IMR-90 (cell line): ENCODE data around the gene PILRA. TPM values are rescaled to one million over a fixed set of nuclear protein-coding genes. Genes with fewer than 3 reads are reported as not detected.

ENCODE experiments used
- ATAC-seq: fragments of 200-7000 bp; cut with Tn5 transposase; 2 replicates; pipeline ENCODE4 v1.9.1; 2020; ENCODE audit warnings: low read depth, mild to moderate bottlenecking, moderate library complexity
- BruUV-seq: library from RNA; stranded (reverse); fragments of 400-500 nt; replicated peaks from 2 replicates; lab custom pipeline; 2021; lab: Mats Ljungman, UMichigan
- CTCF ChIA-PET: fragments of 300-600 bp; formaldehyde crosslinking; extraction: SDS; loops from one replicate; lab custom pipeline; 2021; ENCODE audit warnings: antibody characterized with exemption; lab: Yijun Ruan, JAX
- POLR2A ChIA-PET: fragments of 300-600 bp; sonication (Branson Sonifier 250); formaldehyde crosslinking; loops from one replicate; lab custom pipeline; 2022; ENCODE audit warnings: antibody characterized with exemption; ENCODE audit not compliant: unreplicated experiment; lab: Charles Lee
- DNase-seq: peaks from one replicate; pipeline ENCODE4 v3.0.0; 2013
- H2AFZ ChIP-seq: replicated peaks from 2 replicates; pipeline ENCODE3; 2013; ENCODE audit warnings: low read length, mild to moderate bottlenecking; ENCODE audit not compliant: poor library complexity
- H2AK5ac ChIP-seq: 2 replicates; pipeline ENCODE4 v1.6.1; 2013; ENCODE audit warnings: low read depth, low read length, inconsistent platforms
- H2AK9ac ChIP-seq: replicated peaks from 2 replicates; pipeline ENCODE3; 2013; ENCODE audit warnings: mild to moderate bottlenecking, low read depth, low read length, moderate library complexity; ENCODE audit not compliant: poor library complexity
- H2BK120ac ChIP-seq: 2 replicates; pipeline ENCODE4 v1.6.1; 2013; ENCODE audit warnings: low read depth, low read length, inconsistent platforms
- H2BK15ac ChIP-seq: 3 replicates; pipeline ENCODE4 v1.6.1; 2013; ENCODE audit warnings: low read depth, low read length, inconsistent platforms
- H2BK20ac ChIP-seq: 2 replicates; pipeline ENCODE4 v1.6.1; 2013; ENCODE audit warnings: low read depth, mild to moderate bottlenecking, inconsistent platforms, low read length, moderate library complexity
- H2BK5ac ChIP-seq: 2 replicates; pipeline ENCODE4 v1.6.1; 2013; ENCODE audit warnings: mild to moderate bottlenecking, low read depth, low read length, inconsistent platforms; ENCODE audit not compliant: poor library complexity, severe bottlenecking
- H3K14ac ChIP-seq: replicated peaks from 2 replicates; pipeline ENCODE4 v1.6.1; 2013; ENCODE audit warnings: low read depth, low read length, inconsistent platforms
- H3K18ac ChIP-seq: 2 replicates; pipeline ENCODE4 v1.6.1; 2013; ENCODE audit warnings: low read depth, low read length, control low read depth
- H3K23ac ChIP-seq: 2 replicates; pipeline ENCODE4 v1.6.1; 2013; ENCODE audit warnings: low read depth, low read length, inconsistent platforms
- H3K27ac ChIP-seq: 2 replicates; pipeline ENCODE4 v1.5.1; 2013; ENCODE audit warnings: mild to moderate bottlenecking, control low read depth, low read length; ENCODE audit not compliant: insufficient read depth
- H3K27me3 ChIP-seq: 2 replicates; pipeline ENCODE4 v1.6.1; 2013; ENCODE audit warnings: low read length; ENCODE audit not compliant: control insufficient read depth, insufficient read depth
- H3K36me3 ChIP-seq: 2 replicates; pipeline ENCODE4 v1.6.1; 2013; ENCODE audit warnings: low read length, mixed read lengths; ENCODE audit not compliant: control insufficient read depth, insufficient read depth
- H3K4ac ChIP-seq: 2 replicates; pipeline ENCODE4 v1.6.1; 2013; ENCODE audit warnings: low read depth, low read length, inconsistent platforms
- H3K4me1 ChIP-seq: 2 replicates; pipeline ENCODE4 v1.6.1; 2013; ENCODE audit warnings: low read length, mixed read lengths; ENCODE audit not compliant: control insufficient read depth, insufficient read depth
- H3K4me2 ChIP-seq: 2 replicates; pipeline ENCODE4 v1.6.1; 2013; ENCODE audit warnings: low read depth, mild to moderate bottlenecking, control low read depth, low read length, moderate library complexity
- H3K4me3 ChIP-seq: 2 replicates; pipeline ENCODE4 v1.5.1; 2013; ENCODE audit warnings: low read depth, mild to moderate bottlenecking, control low read depth, low read length, moderate library complexity; ENCODE audit not compliant: insufficient read depth
- H3K56ac ChIP-seq: 2 replicates; pipeline ENCODE4 v1.6.1; 2013; ENCODE audit warnings: low read length, inconsistent platforms; ENCODE audit not compliant: insufficient read depth; ENCODE audit errors: extremely low read depth
- H3K79me1 ChIP-seq, 2 experiments: 2 replicates each; pipeline ENCODE4 v1.6.1; 2013; ENCODE audit warnings: low read length in 2 of 2, inconsistent platforms in 1 of 2, low read depth in 1 of 2
- H3K9ac ChIP-seq: 2 replicates; pipeline ENCODE4 v1.6.1; 2013; ENCODE audit warnings: low read depth, low read length, control low read depth
- H3K9me1 ChIP-seq: 2 replicates; pipeline ENCODE4 v1.6.1; 2013; ENCODE audit warnings: low read length, inconsistent platforms; ENCODE audit not compliant: insufficient read depth
- H3K9me3 ChIP-seq: 2 replicates; pipeline ENCODE4 v1.6.1; 2013; ENCODE audit warnings: low read length; ENCODE audit not compliant: control insufficient read depth, insufficient read depth
- H4K20me1 ChIP-seq: 2 replicates; pipeline ENCODE4 v1.6.1; 2013; ENCODE audit warnings: low read length, inconsistent platforms; ENCODE audit not compliant: insufficient read depth
- H4K5ac ChIP-seq: 2 replicates; pipeline ENCODE4 v1.6.1; 2013; ENCODE audit warnings: mild to moderate bottlenecking, low read depth, low read length, control low read depth
- H4K8ac ChIP-seq, 2 experiments: 2 replicates each; pipeline ENCODE4 v1.6.1; 2013; ENCODE audit warnings: low read depth in 2 of 2, low read length in 2 of 2, control low read depth in 1 of 2, inconsistent platforms in 1 of 2
- H4K91ac ChIP-seq: 2 replicates; pipeline ENCODE4 v1.6.1; 2013; ENCODE audit warnings: low read depth, low read length, inconsistent platforms; ENCODE audit not compliant: insufficient read depth
- MAZ ChIP-seq: IDR thresholded peaks from 2 replicates; pipeline ENCODE4 v1.6.1; 2012; ENCODE audit warnings: low read depth, mild to moderate bottlenecking, low read length, improper control_type of control experiment, moderate library complexity, borderline replicate concordance
- WGBS, 2 experiments: methylation state at CpG; one replicate each; pipeline versions ENCODE4 v1.1.5 to v1.1.7; 2013; ENCODE audit warnings: missing lambda C conversion rate in 2 of 2; ENCODE audit not compliant: insufficient read length in 1 of 2; ENCODE audit errors: extremely low coverage in 2 of 2; 5-methylcytosine and 5-hydroxymethylcytosine counted together
- dilution Hi-C: fragments of 300-500 bp; cut with HindIII; formaldehyde crosslinking; loops from one replicate; pipeline ENCODE4 v1.14.3; 2018; ENCODE audit warnings: low sequenced_read_pairs; ENCODE audit not compliant: unreplicated experiment
- in situ Hi-C: fragments of 300-500 bp; cut with MboI; formaldehyde crosslinking; loops from 3 replicates; pipeline ENCODE4 v1.14.3; 2019; ENCODE audit warnings: low sequenced_read_pairs, inconsistent platforms, mixed read lengths
- intact Hi-C: fragments of 100-400 bp; cut with micrococcal nuclease; formaldehyde crosslinking; loops from 2 replicates; pipeline ENCODE4 v1.10.0; 2022
- polyA plus RNA-seq, 3 experiments: library from polyadenylated mRNA; depleted of rRNA; stranded (reverse); fragments of >200 nt; gene quantifications; 2 replicates each; pipeline ENCODE4 v1.2.3, GENCODE V29; 2012; ENCODE audit warnings: low replicate concordance in 1 of 3
- total RNA-seq: library from RNA; depleted of rRNA; stranded (reverse); fragments of >200 nt; gene quantifications from 2 replicates; pipeline ENCODE4 v1.2.3, GENCODE V29; 2012

Gene PILRA
- total and polyA plus RNA-seq, 2 of the 4 experiments (the other 2 are of a cell fraction), result 0.56 TPM; not detected in 1

DNA sequence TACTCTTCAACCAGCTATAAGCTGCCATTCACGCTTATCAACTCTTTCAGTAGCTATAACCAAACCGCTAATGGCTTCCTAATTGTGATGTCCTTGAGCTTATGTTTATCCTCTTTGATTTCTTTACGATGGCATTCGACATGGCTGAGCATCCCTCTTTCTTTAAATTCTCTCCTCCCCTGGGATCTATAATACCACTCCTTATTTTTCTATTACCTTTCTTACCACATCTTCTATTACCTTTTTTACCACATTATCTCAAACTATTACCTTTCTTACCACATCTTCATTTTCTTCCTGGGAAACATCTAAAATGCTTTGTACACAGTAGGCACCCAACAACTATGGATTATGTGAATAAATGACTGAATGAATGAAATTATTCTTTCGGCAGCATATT is 42.2 kb downstream of the PILRA start:
- no peak for TF ChIP-seq MAZ
- no peak for DNase-seq
- ChIA-PET CTCF (no interaction called here), POLR2A (interaction anchor here (1.0 kb wide), 1 partner anchor 13 kb away, joined by 4 read pairs; the partner anchor contains the start of gene ZCWPW1)
- Histone ChIP-seq H3K27ac (no peak overlapping the region), H4K5ac (no peak overlapping the region), H2AK9ac (no peak overlapping the region), H2AK5ac (no peak overlapping the region), H3K18ac (no peak overlapping the region), H4K91ac (no peak overlapping the region), H3K27me3 (peaks cover 13% of the 10 kb centered on the region), H2BK15ac (no peak overlapping the region), H3K9me1 (no peaks in the 10 kb centered on the region), H3K56ac (no peak overlapping the region), H3K4me2 (no peak overlapping the region), H2AFZ (no peak overlapping the region), H3K9me3 (no peaks in the 10 kb centered on the region), H3K9ac (no peak overlapping the region), H3K4me3 (no peak overlapping the region), H3K4me1 (no peaks in the 10 kb centered on the region; the same call in 1 of the 2 replicates), H3K79me1 (no peaks in the 10 kb centered on the region), H3K4ac (no peak overlapping the region), H2BK5ac (no peak overlapping the region), H2BK120ac (no peak overlapping the region), H4K20me1 (no peaks in the 10 kb centered on the region), H3K36me3 (no peaks in the 10 kb centered on the region), H3K23ac (no peak overlapping the region), H3K14ac (no peak overlapping the region), H4K8ac (no peak overlapping the region), H2BK20ac (no peak overlapping the region)
- in situ Hi-C loops, result no loop called here
- dilution Hi-C loops, result no loop called here
- intact Hi-C loops, result no loop called here
- WGBS, 2 experiments, result 94% methylated on average over 2 of the region's 5 CpGs; no CpG with 5 or more reads in 1 of the 2 experiments
- no TSS peak for BruUV-seq
- ATAC-seq, result no peak
